H1 (cell line): ENCODE data around the gene CCL25. TPM values are rescaled to one million over a fixed set of nuclear protein-coding genes. Genes with fewer than 3 reads are reported as not detected.

Experiments used
- CTCF ChIA-PET: fragments of 300-600 bp; sonication (Branson Sonifier 250); formaldehyde crosslinking; loops from one replicate; lab custom pipeline; 2021; ENCODE audit not compliant: partially characterized antibody; lab: Charles Lee
- POLR2A ChIA-PET: fragments of 300-600 bp; sonication (Branson Sonifier 250); formaldehyde crosslinking; loops from one replicate; lab custom pipeline; 2021; ENCODE audit warnings: inconsistent platforms; ENCODE audit not compliant: partially characterized antibody; lab: Charles Lee
- DNase-seq, 2 experiments: peaks; one replicate each; pipeline versions ENCODE4 v3.0.0 to v3.0.0-alpha.2; 2010 to 2022; ENCODE audit warnings: low spot score in 2 of 2, low read depth in 1 of 2, mixed read lengths in 1 of 2
- FAIRE-seq: peaks from 2 replicates; lab custom pipeline; 2011; peaks lifted over from hg19 to GRCh38; lab: Jason Lieb, UNC
- H2AFZ ChIP-seq: 2 replicates; pipeline ENCODE4 v1.8.1; 2012; ENCODE audit warnings: low read length, inconsistent platforms
- H2AK5ac ChIP-seq: 2 replicates; pipeline ENCODE4 v1.6.1; 2013; ENCODE audit warnings: low read depth, low read length
- H2BK120ac ChIP-seq: replicated peaks from 2 replicates; pipeline ENCODE3; 2013; ENCODE audit warnings: low read depth, low read length, inconsistent platforms
- H2BK12ac ChIP-seq: 2 replicates; pipeline ENCODE4 v1.6.1; 2013; ENCODE audit warnings: low read depth, low read length
- H2BK15ac ChIP-seq: 2 replicates; pipeline ENCODE4 v1.6.1; 2013; ENCODE audit warnings: low read length
- H2BK20ac ChIP-seq: 2 replicates; pipeline ENCODE4 v1.6.1; 2013; ENCODE audit warnings: low read length
- H2BK5ac ChIP-seq: 2 replicates; pipeline ENCODE4 v1.6.1; 2013; ENCODE audit warnings: low read depth, low read length
- H3K14ac ChIP-seq: 2 replicates; pipeline ENCODE4 v1.6.1; 2013; ENCODE audit warnings: inconsistent platforms; ENCODE audit not compliant: insufficient read length
- H3K18ac ChIP-seq: 2 replicates; pipeline ENCODE4 v1.6.1; 2013; ENCODE audit warnings: low read length; ENCODE audit errors: extremely low read depth
- H3K23ac ChIP-seq: 2 replicates; pipeline ENCODE4 v1.6.1; 2013; ENCODE audit warnings: inconsistent platforms; ENCODE audit not compliant: insufficient read length
- H3K23me2 ChIP-seq: 2 replicates; pipeline ENCODE4 v1.6.1; 2013; ENCODE audit warnings: low read depth, low read length
- H3K27ac ChIP-seq: 2 replicates; pipeline ENCODE4 v1.6.1; 2011; ENCODE audit warnings: low read depth, low read length, inconsistent platforms
- H3K27me3 ChIP-seq, 4 experiments: replicated peaks in 1 of 4; 1 replicate in 1 of 4; 2 replicates in 3 of 4; pipeline versions ENCODE4 v1.6.1 to v1.8.1; 2011 to 2013; ENCODE audit warnings: low read length in 3 of 4, mild to moderate bottlenecking in 3 of 4, inconsistent platforms in 2 of 4, mixed read lengths in 2 of 4, moderate library complexity in 1 of 4; ENCODE audit not compliant: control insufficient read depth in 3 of 4, insufficient read depth in 3 of 4; ENCODE audit errors: extremely low read depth in 1 of 4
- H3K36me3 ChIP-seq, 4 experiments: 2 replicates each; pipeline versions ENCODE4 v1.6.1 to v1.8.1; 2011 to 2013; ENCODE audit warnings: mild to moderate bottlenecking in 4 of 4, low read length in 3 of 4, moderate library complexity in 2 of 4, control low read depth in 1 of 4, inconsistent platforms in 1 of 4; ENCODE audit not compliant: insufficient read depth in 4 of 4, control insufficient read depth in 2 of 4
- H3K4ac ChIP-seq: replicated peaks from 2 replicates; pipeline ENCODE3; 2013; ENCODE audit warnings: low read length, low read depth, mixed read lengths, inconsistent platforms; ENCODE audit not compliant: insufficient read length
- H3K4me1 ChIP-seq, 4 experiments: replicated peaks in 1 of 4; 1 replicate in 1 of 4; 2 replicates in 3 of 4; pipeline versions ENCODE4 v1.6.1 to v1.8.1; 2011 to 2013; ENCODE audit warnings: low read length in 3 of 4, inconsistent platforms in 2 of 4, mixed read lengths in 1 of 4; ENCODE audit not compliant: insufficient read depth in 4 of 4, control insufficient read depth in 3 of 4
- H3K4me2 ChIP-seq, 2 experiments: 2 replicates each; pipeline versions ENCODE4 v1.6.1 to v1.8.1; 2011 to 2013; ENCODE audit warnings: low read depth in 2 of 2, low read length in 2 of 2, control low read depth in 1 of 2, inconsistent platforms in 1 of 2, mild to moderate bottlenecking in 1 of 2; ENCODE audit not compliant: insufficient read depth in 1 of 2
- H3K4me3 ChIP-seq, 4 experiments: fragments of 200-600, 300-600 bp in 1 of 4; sonication (generic), shearing (Covaris generic), sonication (Bioruptor Twin) in 1 of 4; 2 replicates each; pipeline versions ENCODE4 v1.5.1 to v1.8.1; 2011 to 2016; ENCODE audit warnings: low read length in 4 of 4, low read depth in 3 of 4, control low read depth in 2 of 4, inconsistent platforms in 2 of 4, mild to moderate bottlenecking in 2 of 4, mixed read lengths in 1 of 4, moderate library complexity in 1 of 4; ENCODE audit not compliant: insufficient read depth in 2 of 4; ENCODE audit errors: extremely low read depth in 1 of 4
- H3K56ac ChIP-seq: replicated peaks from 2 replicates; pipeline ENCODE3; 2013; ENCODE audit warnings: low read depth, mild to moderate bottlenecking, mixed read lengths, low read length, inconsistent platforms; ENCODE audit not compliant: insufficient read length
- H3K79me1 ChIP-seq: 2 replicates; pipeline ENCODE4 v1.6.1; 2013; ENCODE audit warnings: low read depth, low read length, control low read depth
- H3K79me2 ChIP-seq, 2 experiments: 2 replicates each; pipeline versions ENCODE4 v1.6.1 to v1.8.1; 2012 to 2013; ENCODE audit warnings: low read length in 2 of 2, mild to moderate bottlenecking in 2 of 2, inconsistent platforms in 1 of 2; ENCODE audit not compliant: insufficient read depth in 2 of 2, control insufficient read depth in 1 of 2
- H3K9ac ChIP-seq, 4 experiments: replicated peaks in 1 of 4; 1 replicate in 1 of 4; 2 replicates in 3 of 4; pipeline versions ENCODE4 v1.6.1 to v1.8.1; 2011 to 2013; ENCODE audit warnings: low read depth in 3 of 4, low read length in 3 of 4, control low read depth in 2 of 4, mild to moderate bottlenecking in 2 of 4, moderate library complexity in 2 of 4, inconsistent platforms in 1 of 4; ENCODE audit errors: extremely low read depth in 1 of 4
- H3K9me3 ChIP-seq, 2 experiments: 2 replicates each; pipeline versions ENCODE4 v1.6.1 to v1.8.1; 2012 to 2013; ENCODE audit warnings: mild to moderate bottlenecking in 2 of 2, moderate library complexity in 2 of 2, control low read depth in 1 of 2, inconsistent platforms in 1 of 2, low read depth in 1 of 2, low read length in 1 of 2, mixed read lengths in 1 of 2; ENCODE audit not compliant: insufficient read depth in 2 of 2
- H4K20me1 ChIP-seq, 2 experiments: replicated peaks in 1 of 2; 2 replicates each; pipeline versions ENCODE3 to v1.8.1; 2011 to 2013; ENCODE audit warnings: inconsistent platforms in 2 of 2, low read length in 2 of 2, mild to moderate bottlenecking in 1 of 2; ENCODE audit not compliant: insufficient read depth in 2 of 2, control insufficient read depth in 1 of 2
- H4K5ac ChIP-seq: 2 replicates; pipeline ENCODE4 v1.6.1; 2013; ENCODE audit warnings: low read length, low read depth, mixed read lengths, inconsistent platforms; ENCODE audit not compliant: insufficient read length
- H4K8ac ChIP-seq: 2 replicates; pipeline ENCODE4 v1.8.0; 2013; ENCODE audit warnings: mild to moderate bottlenecking, moderate library complexity, low read length, inconsistent platforms; ENCODE audit not compliant: insufficient read depth; ENCODE audit errors: extremely low read depth
- H4K91ac ChIP-seq: replicated peaks from 2 replicates; pipeline ENCODE3; 2013; ENCODE audit warnings: low read length, mixed read lengths, inconsistent platforms; ENCODE audit not compliant: insufficient read length
- BCL11A ChIP-seq, 2 experiments: IDR thresholded peaks; one replicate each; pipeline ENCODE4 v1.6.1; 2011; ENCODE audit warnings: low read depth in 2 of 2, low read length in 2 of 2, mild to moderate bottlenecking in 2 of 2
- EP300 ChIP-seq, 2 experiments: IDR thresholded peaks; 1 replicate in 1 of 2; 2 replicates in 1 of 2; pipeline ENCODE4 v1.6.1; 2011 to 2012; ENCODE audit warnings: low read depth in 2 of 2, low read length in 2 of 2, mild to moderate bottlenecking in 2 of 2, borderline replicate concordance in 1 of 2, inconsistent platforms in 1 of 2, moderate library complexity in 1 of 2
- EZH2 ChIP-seq: fragments of 200-600 bp; sonication (generic); IDR thresholded peaks from 2 replicates; pipeline ENCODE4 v1.7.1; 2012; ENCODE audit warnings: low read depth, mild to moderate bottlenecking, moderate library complexity, low read length, inconsistent platforms; ENCODE audit not compliant: severe bottlenecking
- FOSL1 ChIP-seq: IDR thresholded peaks from 2 replicates; pipeline ENCODE4 v1.6.1; 2011; ENCODE audit warnings: mild to moderate bottlenecking, low read depth, low read length, moderate library complexity; ENCODE audit not compliant: insufficient read depth
- HDAC6 ChIP-seq: IDR thresholded peaks from one replicate; pipeline ENCODE4 v1.7.1; 2012; ENCODE audit warnings: low read depth, mild to moderate bottlenecking, inconsistent platforms, low read length, moderate library complexity
- KDM4A ChIP-seq: IDR thresholded peaks from one replicate; pipeline ENCODE4 v1.7.1; 2012; ENCODE audit warnings: low read depth, mild to moderate bottlenecking, moderate library complexity, low read length, inconsistent platforms; ENCODE audit not compliant: severe bottlenecking
- POU5F1 ChIP-seq: IDR thresholded peaks from 2 replicates; pipeline ENCODE4 v1.6.1; 2011; ENCODE audit warnings: low read depth, mild to moderate bottlenecking, low read length, moderate library complexity
- SAP30 ChIP-seq: fragments of 300-600 bp; sonication (generic); IDR thresholded peaks from 2 replicates; pipeline ENCODE4 v1.7.1; 2012; ENCODE audit warnings: low read length, moderate library complexity, mild to moderate bottlenecking, inconsistent platforms; ENCODE audit not compliant: insufficient read depth, insufficient replicate concordance
- TEAD4 ChIP-seq: IDR thresholded peaks from 2 replicates; pipeline ENCODE4 v1.6.1; 2012; ENCODE audit warnings: low read depth, low read length, inconsistent platforms, mixed read lengths
- WGBS, 2 experiments: shearing (Covaris generic) in 1 of 2; methylation state at CpG; one replicate each; pipeline versions ENCODE4 v1.1.6 to v1.1.7; 2013 to 2015; ENCODE audit warnings: low lambda C conversion rate in 2 of 2, mixed read lengths in 2 of 2, inconsistent platforms in 1 of 2, low coverage in 1 of 2, missing lambda C conversion rate in 1 of 2; ENCODE audit not compliant: insufficient replicate concordance in 2 of 2, insufficient coverage in 1 of 2, insufficient read length in 1 of 2; ENCODE audit errors: extremely low coverage in 1 of 2, missing lambda C conversion rate in 1 of 2; 5-methylcytosine and 5-hydroxymethylcytosine counted together
- polyA plus RNA-seq, 7 experiments: library from polyadenylated mRNA; depleted of rRNA in 3 of 7; stranded (reverse) in 5 of 7; unstranded in 2 of 7; fragments of >200 nt in 5 of 7; fragments of 200-250 nt in 2 of 7; gene quantifications; 1 replicate in 5 of 7; 2 replicates in 1 of 7; 4 replicates in 1 of 7; pipeline versions ENCODE4 v1.2.1 to v1.2.3, GENCODE V29; 2011 to 2013; ENCODE audit warnings: missing spikeins in 2 of 7, mixed read lengths in 2 of 7
- total RNA-seq: library from RNA; stranded (reverse); fragmentation: NEBNext Ultra II Directional; extraction: Animal tissue kit (Norgen Biotek cat#: 25700); gene quantifications from 2 replicates; pipeline ENCODE4 v1.2.1, GENCODE V29; 2021
- TF ChIP-seq, protein P1 (sequence below): IDR thresholded peaks from 2 replicates; pipeline ENCODE4 v1.6.1; 2012; ENCODE audit warnings: inconsistent platforms

The CCL25 gene
- total and polyA plus RNA-seq, 2 of the 8 experiments (the other 6 are each of a cell fraction or from before 2014, with no cell fraction given): 0.59 TPM; not detected in 1

DNA sequence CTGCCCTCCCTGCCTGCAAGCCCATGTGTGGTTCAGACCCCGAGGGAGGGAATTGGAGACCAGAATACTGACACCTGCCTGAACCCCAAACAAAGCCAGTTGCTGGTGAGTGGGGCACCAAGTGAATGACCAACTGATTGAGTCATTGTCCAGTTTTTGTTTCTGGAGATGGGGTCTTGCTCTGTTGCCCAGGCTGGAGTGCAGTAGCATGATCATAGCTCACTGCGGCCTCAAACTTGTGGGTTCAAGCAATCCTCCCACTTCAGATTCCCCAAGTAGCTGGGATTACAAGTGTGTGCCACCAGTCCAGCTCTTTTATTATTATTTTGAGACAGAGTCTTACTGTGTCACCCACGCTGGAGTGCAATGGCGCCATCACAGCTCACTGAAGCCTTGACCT is 4.0 kb downstream of the CCL25 start:
- DNase-seq (no peak), FAIRE-seq (no peak)
- Histone ChIP-seq H2AK5ac (no peak overlapping the region), H2BK12ac (no peak overlapping the region), H3K4ac (no peak overlapping the region), H3K23ac (no peak overlapping the region), H2BK120ac (no peak overlapping the region), H2BK20ac (no peak overlapping the region), H3K14ac (no peak overlapping the region), H3K4me1 (peaks cover 2 to 18% (median 7%) of the 10 kb centered on the region in 4 experiments; a peak in 6 of 7 replicates), H3K36me3 (no peaks in the 10 kb centered on the region), H2BK5ac (no peak overlapping the region), H4K5ac (no peak overlapping the region), H3K9ac (no peak overlapping the region), H3K23me2 (no peaks in the 10 kb centered on the region), H4K8ac (no peak overlapping the region), H3K4me2 (no peak overlapping the region), H2AFZ (no peak overlapping the region), H3K56ac (no peak overlapping the region), H4K20me1 (no peaks in the 10 kb centered on the region), H3K79me2 (no peaks in the 10 kb centered on the region), H3K4me3 (no peak overlapping the region), H3K79me1 (no peaks in the 10 kb centered on the region), H2BK15ac (no peak overlapping the region), H3K9me3 (no peaks in the 10 kb centered on the region), H3K18ac (no peak overlapping the region), H3K27ac (no peak overlapping the region), H3K27me3 (no peaks in the 10 kb centered on the region), H4K91ac (no peak overlapping the region)
- ChIA-PET POLR2A (interaction anchor here (1.3 to 3.3 kb wide), 5 partner anchors 10 to 114 kb away, joined by 3 to 14 read pairs (median 8); partner anchors contain the start of gene ELAVL1), CTCF (interaction anchor here (0.6 to 4.8 kb wide), 9 partner anchors 12 to 112 kb away, joined by 3 to 39 read pairs (median 4); no protein-coding TSS in a partner anchor)
- WGBS, 2 experiments: 83% methylated on average over 4 of the region's 4 CpGs; no CpG with 5 or more reads in 1 of the 2 experiments
- TF ChIP-seq FOSL1 (no peak), EP300 (IDR thresholded peaks at IDR 0.05; ENCODE audit: borderline replicate concordance in 1 of 2, low read depth in 2 of 2, low read length in 2 of 2) (no peak), KDM4A (no peak), BCL11A (IDR thresholded peaks at IDR 0.05; ENCODE audit: low read depth in 2 of 2, low read length in 2 of 2) (no peak), HDAC6 (no peak), EZH2 (no peak), POU5F1 (no peak), SAP30 (no peak), TEAD4 (no peak)
- TF ChIP-seq, protein P1, sequence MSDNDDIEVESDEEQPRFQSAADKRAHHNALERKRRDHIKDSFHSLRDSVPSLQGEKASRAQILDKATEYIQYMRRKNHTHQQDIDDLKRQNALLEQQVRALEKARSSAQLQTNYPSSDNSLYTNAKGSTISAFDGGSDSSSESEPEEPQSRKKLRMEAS: no peak
